ENCODE data around the gene PPP1R12B.
"Not testable (repeated sequence)": the region's sequence is repeated elsewhere in the genome, so short reads cannot be mapped to it uniquely, and the experiment has no call there.

The PPP1R12B gene

GRCh38 chr1:202565890-202566602 lies 217.5 kb downstream of the PPP1R12B start:
- no peak for DNase-seq

DNA sequence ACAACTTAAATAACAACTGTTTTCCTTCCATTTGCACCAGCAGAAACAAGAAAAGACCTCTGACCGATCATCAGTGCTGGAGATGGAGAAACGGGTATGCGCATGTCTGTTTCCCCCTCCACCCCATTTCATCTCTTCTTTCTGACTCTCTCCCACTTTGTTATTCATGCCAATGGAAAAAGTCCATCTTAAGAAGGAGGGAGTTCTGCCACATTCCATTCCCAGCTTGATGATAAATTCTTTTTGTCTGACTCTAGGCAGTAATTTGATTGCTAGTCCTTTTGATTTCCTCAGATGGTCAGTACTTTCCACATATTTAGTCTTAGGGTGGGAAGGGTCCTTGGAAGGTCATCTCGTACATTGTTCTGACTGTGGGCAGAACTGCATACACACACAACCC lies 219.2 kb downstream of the PPP1R12B start:
- DNase-seq = no peak

- no peak for DNase-seq
Measured at GRCh38 chr1:202568410-202568809, 219.9 kb downstream of the PPP1R12B start.

- DNase-seq = no peak
Measured at GRCh38 chr1:202568826-202569225, 220.3 kb downstream of the PPP1R12B start.

- no peak for DNase-seq
Measured at GRCh38 chr1:202569393-202570322, 221.2 kb downstream of the PPP1R12B start.

- peak in 1 of 2 donors; percentile 14 for DNase-seq
Measured at GRCh38 chr1:202571719-202572339, 223.3 kb downstream of the PPP1R12B start.

DNA sequence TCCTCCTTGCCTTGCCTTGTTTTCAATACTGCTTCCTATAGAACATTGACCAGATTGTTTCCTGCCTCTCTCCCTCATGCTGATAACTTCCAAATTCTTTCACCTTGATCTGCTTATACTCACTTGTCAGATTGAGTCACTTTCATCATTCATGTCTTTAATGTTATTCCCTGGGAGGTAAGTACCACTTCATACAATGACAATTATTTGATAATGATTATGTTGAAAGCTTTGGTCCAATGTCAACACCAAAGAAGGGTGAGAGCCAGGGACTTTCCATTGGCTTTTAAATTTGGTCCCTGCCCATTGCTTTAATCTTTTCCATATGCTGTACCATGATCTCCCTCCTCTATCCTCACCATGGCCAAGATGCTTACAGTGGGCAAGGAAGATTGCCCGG lies 224.4 kb downstream of the PPP1R12B start:
- no peak for DNase-seq

DNA sequence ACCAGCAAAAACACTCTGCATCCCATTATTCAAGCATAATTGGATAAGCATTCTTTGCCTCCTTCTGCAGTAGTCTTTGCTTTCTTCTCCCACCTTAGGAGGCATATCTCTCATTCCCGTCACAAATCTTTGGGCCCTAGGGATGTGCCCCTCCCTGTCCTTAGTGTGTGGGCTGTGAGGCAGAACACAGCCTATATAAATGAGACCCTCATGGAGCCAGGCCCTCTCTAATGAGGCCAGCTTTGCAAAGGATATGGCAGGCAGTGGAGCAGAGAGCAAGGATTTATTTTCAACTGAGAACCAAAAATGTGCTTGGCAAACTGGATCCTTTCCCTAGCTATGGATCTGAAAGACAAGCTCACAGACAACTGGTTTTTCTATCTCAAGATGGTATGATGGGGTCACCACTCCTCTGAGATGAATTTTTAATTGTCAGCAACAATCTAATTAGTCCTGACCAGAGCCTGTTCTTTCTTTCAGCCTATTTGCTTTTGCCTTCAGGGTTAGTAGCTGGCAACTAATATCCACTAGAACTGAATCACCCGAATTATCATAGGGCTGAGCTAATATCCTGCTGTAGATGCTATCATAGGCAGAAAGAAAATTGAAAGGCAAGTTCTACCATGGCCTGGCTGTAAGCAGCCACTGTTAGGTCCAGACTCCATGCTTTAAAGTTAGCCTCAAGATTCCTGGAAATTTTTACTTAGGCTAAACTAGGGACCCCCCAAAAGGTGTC lies 227.6 kb downstream of the PPP1R12B start:
- no peak for DNase-seq

GRCh38 chr1:202576816-202577215 lies 228.3 kb downstream of the PPP1R12B start:
- DNase-seq = no peak

GRCh38 chr1:202577381-202577780 lies 228.9 kb downstream of the PPP1R12B start:
- no peak for DNase-seq

GRCh38 chr1:202578001-202578504 lies 229.6 kb downstream of the PPP1R12B start:
- no peak for DNase-seq

GRCh38 chr1:202578565-202578964 lies 230.1 kb downstream of the PPP1R12B start:
- DNase-seq = no peak

DNA sequence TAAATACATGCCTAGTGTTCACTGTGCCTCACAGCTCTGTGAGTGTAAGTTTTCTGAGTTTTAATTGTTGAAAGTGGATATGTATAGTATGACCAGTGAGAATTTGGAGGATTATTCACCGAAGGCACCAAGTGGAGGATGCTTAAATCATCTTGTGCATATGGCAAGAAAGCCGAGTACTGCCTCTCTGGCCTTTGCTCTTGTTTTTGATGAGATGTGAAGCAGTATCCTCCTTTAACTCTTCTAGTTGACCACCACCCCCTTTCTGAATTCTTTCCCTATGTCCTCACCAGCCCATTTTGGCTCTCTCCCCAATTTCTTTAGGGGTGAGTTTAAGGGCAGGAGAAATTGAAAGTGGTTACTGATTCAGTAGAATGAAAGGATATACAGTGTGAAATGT lies 231.3 kb downstream of the PPP1R12B start:
- DNase-seq = no peak

- no peak for DNase-seq
Measured at GRCh38 chr1:202580619-202581018, 232.1 kb downstream of the PPP1R12B start.

GRCh38 chr1:202582350-202582749 lies 233.9 kb downstream of the PPP1R12B start:
- not testable (repeated sequence) for DNase-seq

- no peak for DNase-seq
Measured at GRCh38 chr1:202584707-202585589, 236.4 kb downstream of the PPP1R12B start.

DNA sequence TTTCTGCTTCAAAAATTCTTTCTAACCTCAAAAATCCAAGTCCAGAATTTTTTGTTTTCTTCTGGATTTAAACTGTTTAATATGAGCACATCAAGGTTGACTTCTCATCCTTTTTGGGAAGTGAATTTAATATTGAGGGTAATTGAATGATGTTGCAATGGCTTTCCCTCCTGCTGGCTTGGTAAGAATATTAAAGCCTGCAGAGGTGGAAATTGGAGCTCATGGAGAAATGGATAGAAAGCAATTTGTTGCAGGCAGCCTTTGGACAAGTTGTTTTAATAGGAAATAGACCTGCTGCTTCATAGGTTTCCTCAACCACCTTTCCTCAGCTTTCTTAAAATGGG lies 237.1 kb downstream of the PPP1R12B start:
- no peak for DNase-seq

- no peak for DNase-seq
Measured at GRCh38 chr1:202586018-202586821, 237.7 kb downstream of the PPP1R12B start.

DNA sequence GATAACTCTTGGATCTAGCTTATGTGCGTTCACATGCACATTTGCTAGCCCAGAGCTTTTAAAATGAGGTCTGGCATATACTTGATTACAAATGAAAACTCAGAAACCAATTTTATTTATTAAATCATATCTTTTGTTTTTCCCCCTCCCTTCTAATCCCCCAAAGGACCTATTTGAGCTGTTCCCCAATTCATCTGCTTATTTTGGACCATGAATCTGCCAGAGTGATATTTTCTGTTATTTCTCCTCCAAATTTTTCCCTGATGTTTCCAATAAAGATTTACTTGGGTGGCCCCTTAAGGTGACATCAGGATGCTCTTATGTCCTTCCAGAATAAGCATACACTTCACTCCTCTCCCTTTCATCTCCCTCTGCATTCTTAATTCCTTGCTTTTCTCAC lies 238.4 kb downstream of the PPP1R12B start:
- no peak for DNase-seq

DNA sequence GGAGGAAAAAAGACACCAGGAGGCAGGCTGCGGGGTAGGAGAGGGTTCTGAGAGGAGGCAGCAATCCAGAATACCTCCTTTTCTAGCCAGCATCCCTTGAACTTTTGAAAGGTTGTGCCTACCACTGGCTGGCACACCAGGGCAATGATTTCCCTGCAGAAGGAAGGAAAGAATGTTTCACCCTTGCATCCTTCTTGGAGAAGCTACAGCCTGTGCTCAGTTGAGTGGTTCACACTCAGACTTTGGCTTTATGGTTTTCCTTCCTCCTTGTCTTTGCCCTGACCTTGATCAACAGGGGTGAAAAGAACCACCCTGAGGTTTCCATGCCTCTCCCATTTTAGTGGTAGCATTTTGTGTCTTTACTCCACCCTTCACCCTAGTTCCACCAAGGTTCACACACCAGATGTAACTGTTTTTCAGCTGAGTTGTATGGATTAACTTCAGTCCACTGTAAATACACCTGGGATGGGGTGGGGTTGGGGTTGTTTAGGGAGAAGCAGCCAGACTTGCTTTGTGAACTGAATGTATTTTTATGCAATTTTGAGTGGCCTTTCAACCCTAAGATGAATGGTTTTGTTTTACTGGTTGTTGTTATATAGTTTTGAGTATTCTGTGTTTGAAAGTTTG lies 239.5 kb downstream of the PPP1R12B start:
- no peak for DNase-seq

All from bone marrow (tissue), 2 donors.